CD4-positive, alpha-beta T cell treated with Interleukin-17A for 4 hours (primary cell): ENCODE results near the gene TOR2A.
A peak's percentile ranks its signal among the peaks of the same experiment; 100 is the strongest.

Experiments used
- DNase-seq: peaks from one replicate; pipeline ENCODE4 v3.0.0-alpha.2; 2020; ENCODE audit warnings: mixed read lengths

TOR2A gene

DNA sequence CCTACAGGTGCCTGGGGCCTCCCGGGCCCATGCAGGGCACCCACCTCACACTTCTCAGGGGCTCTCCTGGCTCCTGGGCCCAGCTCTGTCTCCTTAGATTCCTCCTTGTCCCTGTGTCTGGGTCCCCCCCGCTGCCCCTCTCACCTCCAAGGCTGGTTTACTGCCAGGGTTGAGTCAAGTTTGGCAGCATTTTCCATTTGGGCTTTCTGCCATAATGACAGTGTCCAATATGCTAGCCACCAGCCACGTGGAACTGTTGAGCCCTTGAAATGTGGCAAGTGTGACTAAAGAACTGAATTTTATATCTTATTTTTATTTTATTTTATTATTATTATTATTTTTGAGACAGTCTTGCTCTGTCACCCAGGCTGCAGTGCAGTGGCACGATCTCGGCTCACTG, 17.3 kb downstream of the TOR2A start:
- no peak for DNase-seq

- DNase-seq: no peak
Measured at GRCh38 chr9:127716412-127716811, 18.7 kb downstream of the TOR2A start.

DNA sequence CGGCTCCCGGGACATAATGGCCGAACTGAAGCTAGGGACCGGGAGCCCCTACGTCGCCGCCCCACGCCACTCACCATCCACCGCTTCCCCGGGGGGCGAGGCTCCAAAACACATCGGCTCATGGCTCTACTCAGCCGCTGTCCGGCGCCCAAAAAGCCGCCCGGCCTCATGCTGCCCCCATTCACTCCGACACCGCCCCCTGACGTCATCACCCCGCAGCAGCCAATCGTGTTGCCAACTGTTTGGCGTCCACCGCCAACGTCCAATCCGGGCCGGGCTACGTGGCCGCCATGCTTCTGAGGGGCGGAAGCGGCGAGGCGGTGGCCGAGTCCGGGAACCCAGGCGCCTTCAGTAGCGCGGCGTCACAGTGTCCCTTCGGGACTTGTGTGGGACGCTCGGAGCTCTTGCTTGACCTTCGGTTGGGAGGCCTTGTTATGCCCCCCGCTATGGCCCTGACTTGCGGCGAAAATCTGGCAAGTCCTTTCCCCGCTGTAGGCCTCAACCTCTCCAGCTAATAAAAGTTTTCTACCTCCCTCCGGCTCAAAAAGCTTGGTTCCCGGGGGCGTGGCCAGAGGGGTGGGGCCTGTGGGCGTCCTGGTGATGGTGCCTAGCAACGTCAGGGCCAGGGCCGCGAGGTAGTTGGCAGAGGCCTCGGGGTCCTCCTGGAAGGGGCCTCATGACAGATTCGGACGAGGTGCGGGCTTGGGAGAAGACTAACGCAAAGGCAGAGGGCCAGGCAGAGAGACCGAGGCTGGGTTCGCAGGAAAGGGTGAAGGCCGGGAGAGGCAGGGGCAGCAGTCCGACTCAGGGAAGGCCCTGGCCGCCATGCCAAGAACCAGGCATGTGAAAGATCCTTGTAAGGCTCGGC, 19.4 kb downstream of the TOR2A start, which contains the start of the genes PTRH1 and TTC16:
Gene PTRH1, minus strand, starts transcription at position 194 of the 868 bp plus-strand sequence. Its CDS starts 24 bp downstream, at position 170.
Gene TTC16, plus strand, starts transcription at position 610 of the 868 bp plus-strand sequence. Its CDS starts 67 bp downstream, at position 677.
- DNase-seq: peak; percentile 99

- DNase-seq: no peak
Measured at GRCh38 chr9:127714951-127715469, 20.1 kb downstream of the TOR2A start.

DNA sequence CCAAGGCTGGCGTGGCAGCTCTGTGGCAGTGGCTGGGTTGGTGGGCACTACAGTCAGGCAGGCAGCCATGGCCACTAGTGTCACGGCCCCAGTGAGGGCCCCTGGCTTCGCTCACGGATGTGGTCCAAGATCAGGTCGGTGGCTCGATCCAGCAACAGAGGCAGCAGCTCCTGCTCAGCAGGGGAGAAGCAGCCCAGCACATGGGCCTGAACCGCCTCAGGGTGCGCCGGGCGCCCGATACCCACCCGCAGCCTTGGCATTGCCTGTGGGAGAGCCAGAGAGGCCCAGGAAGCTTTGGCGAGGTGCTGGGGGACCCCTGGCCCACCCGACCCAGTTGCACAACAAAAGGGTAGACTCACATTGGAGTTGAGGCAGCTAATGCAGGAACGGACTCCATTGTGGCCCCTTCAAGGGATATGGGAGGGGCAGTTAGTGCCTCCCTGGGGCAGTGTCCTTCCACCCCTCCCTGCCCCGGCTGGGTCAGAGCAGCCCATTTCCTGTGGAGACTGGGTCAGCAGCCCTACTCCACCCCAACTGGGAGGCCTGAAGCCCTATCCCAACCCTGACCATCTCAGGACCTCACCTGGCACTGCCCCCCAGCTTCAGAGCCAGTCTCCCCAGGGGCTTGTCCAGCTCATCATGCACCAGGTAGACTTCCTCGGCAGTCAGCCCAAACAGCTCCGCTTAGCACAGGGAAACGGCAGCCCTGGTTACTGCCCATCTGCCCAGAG, 20.9 kb downstream of the TOR2A start:
- no peak for DNase-seq

DNA sequence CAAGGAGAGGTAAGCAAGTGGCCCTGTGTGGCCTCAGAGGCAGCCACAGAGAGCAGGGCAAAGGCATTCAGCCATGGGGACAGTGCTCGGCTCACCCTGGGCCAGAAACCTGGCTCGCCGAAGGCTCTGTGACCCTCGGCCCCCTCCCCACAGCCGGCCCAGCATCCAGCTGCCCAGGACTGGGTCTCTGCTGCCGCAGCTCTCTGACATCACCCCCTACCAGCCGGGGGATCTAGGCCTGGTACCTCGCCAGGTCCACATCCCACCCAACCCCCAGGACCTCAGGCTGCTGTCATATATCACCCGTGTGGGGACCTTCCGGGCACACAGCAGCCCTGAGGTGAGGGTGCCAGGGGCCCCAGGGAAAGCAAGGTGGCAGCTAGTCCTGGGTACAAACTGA, 22.2 kb downstream of the TOR2A start:
- DNase-seq: no peak

GRCh38 chr9:127712371-127712770, 22.7 kb downstream of the TOR2A start:
- DNase-seq: no peak

GRCh38 chr9:127711831-127712274, 23.2 kb downstream of the TOR2A start:
- no peak for DNase-seq

DNA sequence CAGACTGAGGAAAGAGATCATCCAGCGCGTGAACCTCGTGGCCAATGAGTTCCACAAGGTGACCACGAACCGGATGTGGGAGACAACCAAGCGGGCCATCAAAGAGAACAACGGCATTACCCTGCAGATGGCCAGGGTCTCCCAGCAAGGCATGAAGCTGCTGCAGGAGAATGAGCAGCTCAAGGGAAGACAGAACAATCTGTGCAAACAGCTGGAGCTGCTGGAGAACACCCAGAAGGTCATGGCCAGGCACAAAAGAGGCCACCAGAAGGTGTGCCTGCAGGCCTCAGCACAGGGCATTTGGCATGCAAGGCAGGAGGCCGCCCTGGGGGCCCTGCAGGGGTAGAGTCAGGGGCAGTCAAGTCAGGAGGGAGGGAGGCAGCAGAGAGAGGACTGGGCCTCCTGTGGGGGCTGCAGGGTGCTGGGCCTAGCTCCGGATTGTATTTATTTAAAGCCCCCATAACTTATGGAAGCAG, 23.8 kb downstream of the TOR2A start:
- no peak for DNase-seq

GRCh38 chr9:127710204-127710783, 24.8 kb downstream of the TOR2A start:
- no peak for DNase-seq

GRCh38 chr9:127708952-127709587, 26.0 kb downstream of the TOR2A start:
- DNase-seq: no peak

DNA sequence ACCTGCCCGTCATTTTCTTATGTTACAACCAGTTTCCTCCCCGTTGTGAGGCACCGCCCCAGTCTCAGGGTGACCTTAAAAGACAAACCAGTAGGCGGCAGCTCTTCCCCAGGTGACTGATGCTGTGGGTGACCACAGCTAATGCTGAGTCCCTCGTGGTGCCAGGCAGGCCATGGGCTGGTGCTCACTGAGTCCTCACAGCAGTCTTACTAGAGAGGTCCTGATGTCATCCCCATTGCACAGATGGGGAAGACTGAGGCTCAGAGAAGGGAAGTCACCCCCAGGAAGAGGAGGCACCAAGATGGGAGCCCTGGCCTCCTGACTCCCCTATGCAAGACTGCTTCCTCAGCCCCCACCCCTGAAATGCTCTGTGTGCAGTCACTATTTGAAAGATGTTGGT, 27.3 kb downstream of the TOR2A start:
- peak; percentile 47 for DNase-seq

DNA sequence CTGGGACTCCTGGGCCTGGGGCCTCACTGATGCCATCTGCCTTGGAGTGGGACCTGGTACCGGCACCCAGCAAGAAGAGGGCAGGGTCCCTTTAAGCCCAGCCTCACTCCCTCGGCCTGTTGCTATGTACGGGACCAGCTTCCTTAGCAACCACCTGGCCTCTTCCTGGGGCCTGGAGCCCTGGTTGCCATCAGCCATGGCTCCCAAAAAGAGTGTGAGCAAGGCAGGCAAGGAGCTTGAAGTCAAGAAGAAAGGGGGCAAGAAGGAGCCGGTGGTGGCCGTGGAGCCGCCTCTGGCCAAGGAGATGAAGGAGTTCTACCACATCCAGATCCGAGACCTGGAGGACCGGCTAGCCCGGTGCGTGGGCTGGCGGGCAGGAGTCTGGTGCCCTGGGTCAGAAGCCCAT, 28.3 kb downstream of the TOR2A start, which contains the start of gene CFAP157:
Gene CFAP157, plus strand, starts transcription at position 153 of the 406 bp plus-strand sequence. Its CDS starts 44 bp downstream, at position 197.
- no peak for DNase-seq

DNA sequence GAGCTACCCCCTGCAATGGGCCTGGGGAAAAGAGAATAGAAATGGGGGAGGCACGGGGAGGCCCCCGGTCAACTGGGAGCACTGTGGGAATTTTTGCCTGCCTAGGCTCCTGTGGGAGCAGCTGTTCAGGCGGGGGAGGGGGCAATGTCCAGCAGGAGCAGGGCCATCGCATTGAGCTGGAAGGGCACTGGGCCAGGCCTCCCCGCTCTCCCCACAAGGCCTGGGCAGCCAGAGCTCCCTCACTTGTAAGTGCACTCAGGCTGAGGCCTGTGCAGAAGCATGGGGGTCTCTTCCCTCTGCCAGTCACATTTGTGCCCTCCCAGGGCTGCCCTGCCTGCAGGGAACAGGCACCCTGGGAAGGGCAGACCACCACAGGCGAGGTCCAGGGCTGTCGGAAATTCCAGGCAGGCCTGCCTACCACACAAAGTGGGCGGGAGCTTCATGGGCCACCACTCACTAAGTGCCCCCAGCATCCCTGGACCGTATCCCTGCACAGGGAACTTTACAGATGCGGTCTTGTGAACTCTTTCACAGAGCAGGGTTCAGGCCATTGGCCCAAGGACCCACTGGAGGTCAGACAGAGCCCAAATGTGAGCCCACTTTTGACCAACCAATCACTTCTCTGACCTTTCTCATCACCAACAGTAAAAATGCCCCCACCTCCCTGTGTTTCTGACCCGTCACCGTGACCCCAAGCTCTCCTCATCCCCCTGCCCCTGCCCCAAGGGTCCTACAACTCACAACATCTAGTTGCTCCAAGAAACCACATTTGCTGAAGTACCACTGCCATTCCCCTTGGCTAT, 29.3 kb downstream of the TOR2A start:
- DNase-seq: no peak

DNA sequence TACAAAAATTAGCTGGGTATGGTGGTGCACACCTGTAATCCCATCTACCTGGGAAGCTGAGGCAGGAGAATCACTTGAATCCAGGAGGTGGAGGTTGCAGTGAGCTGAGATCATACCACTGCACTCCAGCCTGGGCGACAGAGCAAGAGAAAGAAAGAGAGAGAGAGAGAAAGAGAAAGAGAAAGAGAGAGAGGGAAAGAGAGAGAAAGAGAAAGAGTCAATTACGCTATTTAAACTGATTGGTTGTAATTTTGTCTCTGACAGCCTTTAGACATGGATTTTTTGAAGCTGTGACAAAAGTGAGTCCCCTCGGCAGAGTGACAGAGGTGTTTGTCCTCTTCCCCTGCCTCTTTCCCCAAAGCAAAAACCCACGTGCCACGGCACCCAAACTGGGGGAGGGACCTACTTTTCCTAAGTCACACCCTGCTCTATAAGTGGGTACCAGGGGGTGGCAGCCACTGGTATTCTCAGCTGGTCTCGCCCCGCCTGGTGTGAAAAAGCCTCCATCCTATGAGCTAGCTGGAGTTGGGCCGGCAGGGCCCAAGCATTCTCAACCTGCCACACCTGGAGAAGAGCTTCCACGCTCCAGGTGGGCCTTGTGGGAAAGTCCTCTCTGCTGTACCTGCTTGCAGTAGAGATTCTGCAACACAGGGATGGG, 31.7 kb downstream of the TOR2A start:
- no peak for DNase-seq

- DNase-seq: no peak
Measured at GRCh38 chr9:127700594-127701255, 34.4 kb downstream of the TOR2A start.

GRCh38 chr9:127700140-127700539, 35.0 kb downstream of the TOR2A start:
- DNase-seq: no peak

GRCh38 chr9:127698985-127699670, 36.0 kb downstream of the TOR2A start:
- DNase-seq: peak; percentile 87

GRCh38 chr9:127698386-127698785, 36.7 kb downstream of the TOR2A start:
- DNase-seq: no peak

- no peak for DNase-seq
Measured at GRCh38 chr9:127697575-127697974, 37.5 kb downstream of the TOR2A start.
